Camera-type eye (tissue), 1 donor: Measurements from ENCODE around the gene PCDHB14. TPM values are rescaled to one million over a fixed set of nuclear protein-coding genes. Genes with fewer than 3 reads are reported as not detected.

Source experiments
- total RNA-seq: library from RNA; depleted of rRNA; stranded (reverse); fragments of >200 nt; gene quantifications from one replicate; pipeline ENCODE4 v1.2.3, GENCODE V29; 2014

The PCDHB14 gene
- total RNA-seq, result 13.5 TPM

DNA sequence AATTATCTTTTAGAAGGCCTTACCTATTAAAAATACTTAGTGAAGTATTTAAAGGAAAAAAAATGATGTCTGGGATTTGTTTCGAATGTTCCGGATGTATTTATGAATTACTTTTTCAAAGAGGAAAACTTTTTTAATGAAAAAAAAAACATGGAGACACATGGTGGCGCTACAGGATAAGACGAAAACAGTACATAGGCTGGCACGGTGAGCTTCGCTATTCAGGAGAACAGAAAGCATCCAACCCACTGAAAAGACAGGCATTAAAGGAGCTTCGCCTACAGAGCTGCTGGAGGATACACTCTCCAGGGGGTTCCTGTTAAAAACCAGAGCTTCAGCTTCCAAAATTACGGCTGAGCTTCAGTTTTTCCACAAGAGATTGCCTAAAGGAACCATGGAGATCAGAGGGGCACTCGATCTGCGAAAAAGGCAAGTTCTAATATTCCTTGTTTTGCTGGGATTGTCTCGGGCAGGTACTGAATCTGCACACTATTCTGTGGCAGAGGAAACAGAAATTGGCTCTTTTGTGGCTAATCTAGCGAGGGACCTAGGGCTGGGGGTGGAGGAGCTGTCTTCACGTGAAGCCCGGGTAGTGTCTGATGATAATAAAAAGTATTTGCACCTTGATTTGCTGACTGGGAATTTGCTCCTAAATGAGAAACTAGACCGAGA is at the start of gene PCDHB14:
Gene PCDHB14 (plus strand): TSS at position 232 of the 672 bp plus-strand sequence. CDS start 163 bp downstream, at position 395.

DNA sequence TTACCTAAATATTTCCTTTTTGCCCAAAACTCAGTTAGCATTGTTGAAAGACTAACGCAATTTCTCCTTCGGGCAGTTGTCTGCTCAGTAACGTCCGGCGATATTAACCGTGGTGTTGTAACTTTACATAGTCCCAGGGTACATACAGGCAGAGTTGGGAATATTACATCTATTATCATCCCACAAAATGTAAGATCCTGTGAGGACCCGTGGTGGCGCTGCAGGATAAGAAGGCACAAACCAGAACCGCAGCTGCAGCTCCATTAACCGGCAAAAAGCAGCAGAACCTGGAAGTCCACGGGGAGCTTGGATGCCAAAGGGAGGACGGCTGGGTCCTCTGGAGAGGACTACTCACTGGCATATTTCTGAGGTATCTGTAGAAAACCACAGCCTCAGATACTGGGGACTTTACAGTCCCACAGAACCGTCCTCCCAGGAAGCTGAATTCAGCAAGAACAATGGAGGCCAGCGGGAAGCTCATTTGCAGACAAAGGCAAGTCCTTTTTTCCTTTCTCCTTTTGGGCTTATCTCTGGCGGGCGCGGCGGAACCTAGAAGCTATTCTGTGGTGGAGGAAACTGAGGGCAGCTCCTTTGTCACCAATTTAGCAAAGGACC is 45.5 kb upstream of the PCDHB14 start, which contains the start of gene PCDHB8:
Gene PCDHB8 (plus strand): TSS at position 214 of the 615 bp plus-strand sequence. CDS start 245 bp downstream, at position 459.

DNA sequence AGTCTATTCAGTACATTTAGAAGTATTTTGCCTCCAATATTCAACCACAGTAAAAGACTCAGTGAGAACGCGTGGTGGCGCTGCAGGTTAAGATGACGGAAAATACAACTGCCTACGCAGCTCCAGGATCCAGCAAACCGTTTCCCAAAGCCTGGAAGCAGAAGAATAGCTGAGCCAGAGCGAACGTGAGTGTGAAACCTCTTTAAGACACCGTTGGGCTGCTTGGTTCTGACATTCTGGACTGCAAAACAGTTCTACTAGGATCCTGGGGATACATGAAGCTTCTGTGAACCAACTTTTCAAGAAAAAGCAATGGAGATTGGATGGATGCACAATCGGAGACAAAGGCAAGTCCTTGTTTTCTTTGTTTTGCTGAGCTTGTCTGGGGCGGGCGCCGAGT is 40.9 kb upstream of the PCDHB14 start, which contains the start of gene PCDHB16:
Gene PCDHB16 (plus strand): TSS at position 140 of the 400 bp plus-strand sequence. CDS start 173 bp downstream, at position 313.

DNA sequence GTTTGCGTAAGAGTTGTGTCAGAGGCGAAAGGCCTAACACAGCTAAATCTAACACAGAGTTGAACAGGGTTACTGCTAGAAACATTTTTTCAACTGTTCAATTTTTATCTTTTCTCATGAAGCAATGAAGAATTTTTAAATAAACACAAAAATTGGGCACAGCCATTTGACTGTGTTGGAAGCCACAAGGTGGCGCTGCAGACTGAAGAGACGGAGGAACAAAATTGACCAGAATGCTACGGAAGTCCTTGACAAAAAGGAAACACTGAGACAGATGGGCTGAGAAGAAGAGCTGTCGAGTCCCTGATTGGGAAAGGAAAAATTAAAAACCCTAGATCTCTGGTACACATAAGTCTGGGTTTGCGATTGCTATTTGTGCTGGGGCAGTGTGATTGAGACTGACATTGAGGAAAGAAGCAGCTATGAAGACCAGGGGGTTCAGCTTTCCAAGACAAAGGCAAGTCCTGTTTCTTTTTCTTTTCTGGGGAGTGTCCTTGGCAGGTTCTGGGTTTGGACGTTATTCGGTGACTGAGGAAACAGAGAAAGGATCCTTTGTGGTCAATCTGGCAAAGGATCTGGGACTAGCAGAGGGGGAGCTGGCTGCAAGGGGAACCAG is 36.1 kb upstream of the PCDHB14 start, which contains the start of gene PCDHB9:
Gene PCDHB9 (plus strand): TSS at position 265 of the 616 bp plus-strand sequence. CDS start 158 bp downstream, at position 423.

DNA sequence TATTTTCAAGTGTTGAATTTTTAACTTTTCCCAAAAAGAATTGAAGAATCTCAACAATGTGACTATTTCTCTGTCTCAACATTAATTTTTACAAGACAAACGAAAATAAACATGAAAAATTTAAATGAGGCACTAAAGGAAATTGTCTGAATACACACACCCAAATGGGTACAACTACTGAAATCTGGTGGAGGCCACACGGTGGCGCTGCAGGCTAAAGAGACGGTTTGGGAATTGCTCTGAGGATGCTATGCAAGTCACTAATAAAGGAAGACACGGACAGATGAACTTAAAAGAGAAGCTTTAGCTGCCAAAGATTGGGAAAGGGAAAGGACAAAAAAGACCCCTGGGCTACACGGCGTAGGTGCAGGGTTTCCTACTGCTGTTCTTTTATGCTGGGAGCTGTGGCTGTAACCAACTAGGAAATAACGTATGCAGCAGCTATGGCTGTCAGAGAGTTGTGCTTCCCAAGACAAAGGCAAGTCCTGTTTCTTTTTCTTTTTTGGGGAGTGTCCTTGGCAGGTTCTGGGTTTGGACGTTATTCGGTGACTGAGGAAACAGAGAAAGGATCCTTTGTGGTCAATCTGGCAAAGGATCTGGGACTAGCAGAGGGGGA is 30.9 kb upstream of the PCDHB14 start, which contains the start of gene PCDHB10:
Gene PCDHB10 (plus strand): TSS at position 244 of the 616 bp plus-strand sequence. CDS start 200 bp downstream, at position 444.

DNA sequence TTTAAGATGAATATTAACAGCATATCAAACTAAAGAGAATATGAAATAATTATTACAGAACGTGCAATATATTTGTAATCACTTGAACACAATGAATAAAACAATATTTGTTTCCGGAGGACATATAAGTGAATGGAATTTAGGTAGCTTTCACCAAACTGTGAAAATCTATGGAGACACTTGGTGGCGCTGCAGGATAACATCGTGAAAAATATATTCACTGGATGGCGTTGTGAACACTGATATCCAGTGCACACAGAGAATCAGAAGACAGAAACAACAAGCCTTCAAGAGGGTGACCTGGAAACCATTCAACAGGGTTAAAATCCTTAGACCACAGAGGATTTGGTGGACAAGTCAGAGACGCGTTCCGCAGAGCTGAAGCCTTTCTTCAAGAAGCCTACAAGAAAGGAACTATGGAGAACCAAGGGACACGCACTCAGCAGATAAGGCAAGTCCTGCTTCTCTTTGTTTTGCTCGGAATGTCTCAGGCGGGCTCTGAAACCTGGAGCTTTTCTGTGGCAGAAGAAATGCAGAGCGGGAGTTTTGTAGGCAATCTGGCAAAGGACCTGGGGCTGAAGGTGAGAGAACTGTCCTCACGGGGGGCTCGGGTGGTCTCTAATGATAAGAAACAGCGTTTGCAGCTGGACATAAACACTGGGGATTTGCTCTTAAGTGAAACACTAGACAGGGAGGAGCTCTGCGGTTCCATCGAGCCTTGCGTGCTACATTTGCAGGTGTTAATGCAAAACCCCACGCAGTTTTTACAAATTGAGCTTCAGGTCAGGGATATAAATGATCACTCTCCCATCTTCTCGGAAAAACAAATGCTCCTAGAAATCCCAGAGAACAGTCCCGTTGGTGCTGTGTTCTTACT is 23.5 kb upstream of the PCDHB14 start, which contains the start of gene PCDHB11:
Gene PCDHB11 (plus strand): TSS at position 269 of the 877 bp plus-strand sequence. CDS start 148 bp downstream, at position 417.

DNA sequence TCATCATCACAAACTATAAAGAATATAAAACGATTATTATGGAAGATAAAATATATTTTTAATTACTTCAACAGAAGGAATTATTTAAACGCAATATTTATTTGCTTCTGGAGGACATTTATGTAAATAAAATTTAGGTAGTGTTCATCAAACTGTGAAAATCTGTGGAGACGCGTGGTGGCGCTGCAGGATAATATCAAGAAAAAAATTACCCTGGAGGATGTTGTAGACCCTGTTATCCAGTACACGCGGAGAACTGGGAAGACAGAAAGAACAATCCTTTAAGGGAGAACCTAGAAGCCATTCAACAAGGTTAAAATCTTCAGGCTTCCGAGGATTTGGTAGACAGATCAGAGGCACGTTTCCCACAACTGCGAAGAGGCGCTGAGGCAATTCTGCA is 14.7 kb upstream of the PCDHB14 start, which contains the start of gene PCDHB12:
Gene PCDHB12 (plus strand): TSS at position 242 of the 400 bp plus-strand sequence. CDS start 189 bp downstream, outside the sequence.

DNA sequence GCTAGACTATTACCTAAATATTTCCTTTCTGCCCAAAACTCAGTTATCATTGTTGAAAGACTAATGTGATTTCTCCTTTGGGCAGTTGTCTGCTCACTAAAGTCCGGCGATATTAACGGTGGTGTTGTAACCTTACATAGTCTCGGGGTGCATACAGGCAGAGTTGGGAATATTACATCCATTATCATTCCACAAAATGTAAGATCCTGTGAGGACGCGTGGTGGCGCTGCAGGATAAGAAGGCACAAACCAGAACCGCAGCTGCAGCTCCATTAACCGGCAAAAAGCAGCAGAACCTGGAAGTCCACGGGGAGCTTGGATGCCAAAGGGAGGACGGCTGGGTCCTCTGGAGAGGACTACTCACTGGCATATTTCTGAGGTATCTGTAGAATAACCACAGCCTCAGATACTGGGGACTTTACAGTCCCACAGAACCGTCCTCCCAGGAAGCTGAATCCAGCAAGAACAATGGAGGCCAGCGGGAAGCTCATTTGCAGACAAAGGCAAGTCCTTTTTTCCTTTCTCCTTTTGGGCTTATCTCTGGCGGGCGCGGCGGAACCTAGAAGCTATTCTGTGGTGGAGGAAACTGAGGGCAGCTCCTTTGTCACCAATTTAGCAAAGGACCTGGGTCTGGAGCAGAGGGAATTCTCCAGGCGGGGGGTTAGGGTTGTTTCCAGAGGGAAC is 9.3 kb upstream of the PCDHB14 start, which contains the start of gene PCDHB13:
Gene PCDHB13 (plus strand): TSS at position 264 of the 684 bp plus-strand sequence. CDS start 205 bp downstream, at position 469.

DNA sequence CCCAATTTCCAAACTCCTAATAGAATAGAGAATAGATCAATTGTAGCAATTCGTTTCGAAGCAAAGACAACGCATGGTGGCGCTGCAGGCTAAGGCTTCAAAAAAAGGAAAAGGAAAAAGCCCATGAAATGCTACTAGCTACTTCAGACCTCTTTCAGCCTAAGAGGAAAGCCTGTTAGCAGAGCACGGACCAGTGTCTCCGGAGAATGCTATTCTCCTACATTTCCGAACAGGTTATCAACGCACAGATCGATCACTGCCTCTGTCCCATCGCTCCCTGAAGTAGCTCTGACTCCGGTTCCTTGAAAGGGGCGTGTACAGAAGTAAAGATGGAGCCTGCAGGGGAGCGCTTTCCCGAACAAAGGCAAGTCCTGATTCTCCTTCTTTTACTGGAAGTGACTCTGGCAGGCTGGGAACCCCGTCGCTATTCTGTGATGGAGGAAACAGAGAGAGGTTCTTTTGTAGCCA is 22.1 kb downstream of the PCDHB14 start, which contains the start of gene PCDHB15:
Gene PCDHB15 (plus strand): TSS at position 146 of the 468 bp plus-strand sequence. CDS start 184 bp downstream, at position 330.

Other genes starting within 250 kb of the PCDHB14 start
- gene PCDHB1, start 172.0 kb upstream of the PCDHB14 start, total RNA-seq, result 0.05 TPM
- gene PCDHB2, start 128.7 kb upstream of the PCDHB14 start, total RNA-seq, result 8.3 TPM
- gene PCDHB3, start 122.9 kb upstream of the PCDHB14 start, total RNA-seq, result 10.6 TPM
- gene PCDHB4, start 101.5 kb upstream of the PCDHB14 start, total RNA-seq, result 4.5 TPM
- gene PCDHB5, start 88.1 kb upstream of the PCDHB14 start, total RNA-seq, result 8.4 TPM
- 2.0 TPM for gene PCDHB6, start 73.3 kb upstream of the PCDHB14 start, total RNA-seq
- gene PCDHB7, start 50.7 kb upstream of the PCDHB14 start, total RNA-seq, result 7.9 TPM
- 3.4 TPM for gene PCDHB8, start 45.6 kb upstream of the PCDHB14 start, total RNA-seq
- gene PCDHB16, start 41.0 kb upstream of the PCDHB14 start, total RNA-seq, result 9.2 TPM
- gene PCDHB9, start 36.2 kb upstream of the PCDHB14 start, total RNA-seq, result 5.9 TPM
- gene PCDHB10, start 31.0 kb upstream of the PCDHB14 start, total RNA-seq, result 12.9 TPM
- gene PCDHB11, start 23.7 kb upstream of the PCDHB14 start, total RNA-seq, result 9.5 TPM
- gene PCDHB12, start 14.6 kb upstream of the PCDHB14 start, total RNA-seq, result 15.0 TPM
- 11.2 TPM for gene PCDHB13, start 9.4 kb upstream of the PCDHB14 start, total RNA-seq
- 14.5 TPM for gene PCDHB15, start 22.1 kb downstream of the PCDHB14 start, total RNA-seq
- gene SLC25A2, start 80.7 kb downstream of the PCDHB14 start, total RNA-seq, result not detected
- gene TAF7, start 97.4 kb downstream of the PCDHB14 start, total RNA-seq, result 133 TPM
- gene PCDHGA1, start 107.2 kb downstream of the PCDHB14 start, total RNA-seq, result 1.8 TPM
- 15.8 TPM for gene PCDHGA2, start 115.4 kb downstream of the PCDHB14 start, total RNA-seq
- gene PCDHGA3, start 120.5 kb downstream of the PCDHB14 start, total RNA-seq, result 7.5 TPM
- 10.9 TPM for gene PCDHGB1, start 126.8 kb downstream of the PCDHB14 start, total RNA-seq
- 11.1 TPM for gene PCDHGA4, start 131.7 kb downstream of the PCDHB14 start, total RNA-seq
- 14.6 TPM for gene PCDHGB2, start 136.7 kb downstream of the PCDHB14 start, total RNA-seq
- 10.6 TPM for gene PCDHGA5, start 140.8 kb downstream of the PCDHB14 start, total RNA-seq
- gene PCDHGB3, start 146.9 kb downstream of the PCDHB14 start, total RNA-seq, result 14.2 TPM
- gene PCDHGA6, start 150.5 kb downstream of the PCDHB14 start, total RNA-seq, result 13.2 TPM
- 11.2 TPM for gene PCDHGA7, start 159.4 kb downstream of the PCDHB14 start, total RNA-seq
- gene PCDHGB4, start 164.4 kb downstream of the PCDHB14 start, total RNA-seq, result 20.7 TPM
- gene PCDHGA8, start 169.3 kb downstream of the PCDHB14 start, total RNA-seq, result 10.1 TPM
- gene PCDHGB5, start 174.6 kb downstream of the PCDHB14 start, total RNA-seq, result 23.4 TPM
- gene PCDHGA9, start 179.4 kb downstream of the PCDHB14 start, total RNA-seq, result 21.7 TPM
- 15.1 TPM for gene PCDHGB6, start 184.7 kb downstream of the PCDHB14 start, total RNA-seq
- 15.6 TPM for gene PCDHGA10, start 189.6 kb downstream of the PCDHB14 start, total RNA-seq
- gene PCDHGB7, start 194.3 kb downstream of the PCDHB14 start, total RNA-seq, result 26.6 TPM
- 19.0 TPM for gene PCDHGA11, start 197.7 kb downstream of the PCDHB14 start, total RNA-seq
- 12.6 TPM for gene PCDHGA12, start 207.2 kb downstream of the PCDHB14 start, total RNA-seq